Measurements from ENCODE around the gene BRD9. TPM values are rescaled to one million over a fixed set of nuclear protein-coding genes. Genes with fewer than 3 reads are reported as not detected.
"Not testable (repeated sequence)": the region's sequence is repeated elsewhere in the genome, so short reads cannot be mapped to it uniquely, and the experiment has no call there.

The BRD9 gene
- total RNA-seq, 4 donors from 2014 or later = 26.5 to 44.9 (median 34.3) TPM

- intact Hi-C loops (cut with DNase I) = loop anchor here (2.0 to 10.0 kb wide), 3 partner anchors 86 to 723 kb away; partner anchors contain the start of gene NKD2
- H3K27me3 ChIP-seq = peaks cover 0 to 17% (median 4%) of the 10 kb centered on the region in 4 donors
- no peaks in the 10 kb centered on the region for H3K9me3 ChIP-seq
- peaks cover 6 to 16% (median 15%) of the 10 kb centered on the region in 4 donors for H3K4me1 ChIP-seq
- TF ChIP-seq EP300 (IDR thresholded peaks at IDR 0.05) (no peak), CTCF (IDR thresholded peaks at IDR 0.05) (no peak), POLR2A (IDR thresholded peaks at IDR 0.05; ENCODE audit: low read depth) (no peak), POLR2AphosphoS5 (IDR thresholded peaks at IDR 0.05) (no peak)
- no peak for DNase-seq (ENCODE audit: extremely low spot score)
- no peaks in the 10 kb centered on the region for H3K36me3 ChIP-seq
- H3K27ac ChIP-seq (replicated peaks in 1 of 4) = no peak overlapping the region
- no peak overlapping the region for H3K4me3 ChIP-seq
- 94% methylated on average over 8 of the region's 9 CpGs for WGBS
These were observed 29.1 kb upstream of the BRD9 start for GRCh38 chr5:921456-922435.

- no peak for TF ChIP-seq POLR2AphosphoS5 (IDR thresholded peaks at IDR 0.05)
- TF ChIP-seq POLR2A (IDR thresholded peaks at IDR 0.05; ENCODE audit: low read depth) = no peak
- H3K9me3 ChIP-seq = no peaks in the 10 kb centered on the region
- peaks cover 0 to 7% (median 6%) of the 10 kb centered on the region in 4 donors for H3K4me1 ChIP-seq
- intact Hi-C loops (cut with DNase I) = loop anchor here (5.0 to 10.0 kb wide), 2 partner anchors 87 to 724 kb away; partner anchors contain the start of gene NKD2
- DNase-seq (ENCODE audit: extremely low spot score) = no peak
- no peak overlapping the region for H3K4me3 ChIP-seq
- H3K27me3 ChIP-seq = peaks cover 0 to 7% (median 0%) of the 10 kb centered on the region in 4 donors
- no peak overlapping the region for H3K27ac ChIP-seq (replicated peaks in 1 of 4)
- peaks cover 0 to 3% (median 0%) of the 10 kb centered on the region in 4 donors for H3K36me3 ChIP-seq
- WGBS = 92% methylated on average over 7 of the region's 7 CpGs
These were observed 27.7 kb upstream of the BRD9 start for GRCh38 chr5:920321-920720.

GRCh38 chr5:919356-920000 lies 26.9 kb upstream of the BRD9 start:
- Histone ChIP-seq H3K9me3 (no peaks in the 10 kb centered on the region), H3K27ac (replicated peaks in 1 of 4) (no peak overlapping the region), H3K27me3 (peaks cover 0 to 2% (median 0%) of the 10 kb centered on the region in 4 donors), H3K36me3 (peaks cover 0 to 3% (median 0%) of the 10 kb centered on the region in 4 donors), H3K4me1 (peaks cover 0 to 7% (median 6%) of the 10 kb centered on the region in 4 donors), H3K4me3 (no peak overlapping the region)
- intact Hi-C loops (cut with DNase I) = no loop called here
- TF ChIP-seq POLR2AphosphoS5 (IDR thresholded peaks at IDR 0.05) = no peak
- TF ChIP-seq CTCF (IDR thresholded peaks at IDR 0.05) = no peak
- no peak for TF ChIP-seq POLR2A (IDR thresholded peaks at IDR 0.05; ENCODE audit: low read depth)
- no peak for TF ChIP-seq EP300 (IDR thresholded peaks at IDR 0.05)
- 95% methylated on average over 9 of the region's 9 CpGs for WGBS
- no peak for DNase-seq (ENCODE audit: extremely low spot score)

- 89% methylated on average over 5 of the region's 5 CpGs for WGBS
- H3K36me3 ChIP-seq; H3K9me3 ChIP-seq; intact Hi-C loops (cut with DNase I); H3K4me3 ChIP-seq; H3K27ac ChIP-seq (replicated peaks in 1 of 4); DNase-seq (ENCODE audit: extremely low spot score); H3K4me1 ChIP-seq; H3K27me3 ChIP-seq: not testable (repeated sequence)
These were observed 26.1 kb upstream of the BRD9 start for GRCh38 chr5:918717-919116.

- Histone ChIP-seq H3K27ac (replicated peaks in 1 of 4) (no peak overlapping the region), H3K9me3 (no peaks in the 10 kb centered on the region), H3K36me3 (peaks cover 0 to 3% (median 0%) of the 10 kb centered on the region in 4 donors), H3K27me3 (no peaks in the 10 kb centered on the region), H3K4me1 (no peaks in the 10 kb centered on the region), H3K4me3 (no peak overlapping the region)
- DNase-seq (ENCODE audit: extremely low spot score) = no peak
- TF ChIP-seq POLR2A (IDR thresholded peaks at IDR 0.05; ENCODE audit: low read depth) = no peak
- TF ChIP-seq POLR2AphosphoS5 (IDR thresholded peaks at IDR 0.05) = no peak
- TF ChIP-seq EP300 (IDR thresholded peaks at IDR 0.05) = no peak
- no peak for TF ChIP-seq CTCF (IDR thresholded peaks at IDR 0.05)
- intact Hi-C loops (cut with DNase I) = no loop called here
- 89% methylated on average over 14 of the region's 14 CpGs for WGBS
These were observed 24.1 kb upstream of the BRD9 start for GRCh38 chr5:916441-917293.

All from esophagus muscularis mucosa (tissue), 4 donors.